ENCODE measurements around the gene HAS3. TPM values are rescaled to one million over a fixed set of nuclear protein-coding genes. Genes with fewer than 3 reads are reported as not detected.

The HAS3 gene
- total RNA-seq, 1 experiment from 2014 or later, result 2.5 TPM

- intact Hi-C loops (cut with micrococcal nuclease; ENCODE audit: unreplicated experiment), result no loop called here
- CTCF ChIA-PET, result interaction anchor here (0.6 kb wide), 1 partner anchor 267 kb away, joined by 12 read pairs; no protein-coding TSS in a partner anchor
- no peak for TF ChIP-seq CTCF (conservative IDR thresholded peaks at IDR 0.05)
- no peak for TF ChIP-seq EZH2 (IDR thresholded peaks at IDR 0.05; ENCODE audit: low read depth)
These were observed 10.9 kb downstream of the HAS3 start for GRCh38 chr16:69116256-69116875.

GRCh38 chr16:69116906-69117305 is 11.5 kb downstream of the HAS3 start:
- CTCF ChIA-PET, result no interaction called here
- no peak for DNase-seq
- Histone ChIP-seq H2AFZ (no peak overlapping the region), H3K9me2 (ENCODE audit: insufficient read depth) (no peaks in the 10 kb centered on the region), H3K4me3 (no peak overlapping the region), H3K36me3 (ENCODE audit: low read depth) (peaks cover under 1% of the 10 kb centered on the region; the same call in 1 of the 2 replicates), H3K9me3 (ENCODE audit: insufficient read depth, low read depth) (no peaks in the 10 kb centered on the region), H3K4me1 (replicated peaks; ENCODE audit: insufficient read depth) (no peaks in the 10 kb centered on the region), H3K4me2 (no peak overlapping the region), H4K20me1 (ENCODE audit: insufficient read depth) (no peaks in the 10 kb centered on the region), H3K79me2 (ENCODE audit: low read depth) (no peaks in the 10 kb centered on the region), H3K27ac (no peak overlapping the region), H3F3A (ENCODE audit: insufficient read depth, low read depth) (peaks cover 33% of the 10 kb centered on the region; the same call in 1 of the 2 replicates), H3K27me3 (ENCODE audit: insufficient read depth, low read depth) (no peaks in the 10 kb centered on the region)
- no TSS peak for BruUV-seq (replicated peaks)
- POLR2A ChIA-PET (ENCODE audit: unreplicated experiment), result no interaction called here
- no peak for TF ChIP-seq CTCF (conservative IDR thresholded peaks at IDR 0.05)
- no peak for TF ChIP-seq EZH2 (IDR thresholded peaks at IDR 0.05; ENCODE audit: low read depth)
- intact Hi-C loops (cut with micrococcal nuclease; ENCODE audit: unreplicated experiment), result no loop called here

More at GRCh38 chr16:69116256-69116875, 10.9 kb downstream of the HAS3 start:
- Histone ChIP-seq H3K4me1 (replicated peaks; ENCODE audit: insufficient read depth) (no peaks in the 10 kb centered on the region), H3K9me2 (ENCODE audit: insufficient read depth) (no peaks in the 10 kb centered on the region), H2AFZ (no peak overlapping the region), H3K4me3 (no peak overlapping the region), H4K20me1 (ENCODE audit: insufficient read depth) (no peaks in the 10 kb centered on the region), H3K79me2 (ENCODE audit: low read depth) (no peaks in the 10 kb centered on the region), H3K36me3 (ENCODE audit: low read depth) (no peaks in the 10 kb centered on the region), H3K4me2 (no peak overlapping the region), H3K9me3 (ENCODE audit: insufficient read depth, low read depth) (no peaks in the 10 kb centered on the region), H3F3A (ENCODE audit: insufficient read depth, low read depth) (peaks cover 33% of the 10 kb centered on the region; the same call in 1 of the 2 replicates), H3K27me3 (ENCODE audit: insufficient read depth, low read depth) (no peaks in the 10 kb centered on the region), H3K27ac (no peak overlapping the region)
- POLR2A ChIA-PET (ENCODE audit: unreplicated experiment), result interaction anchor here (0.6 kb wide), 1 partner anchor 95 kb away, joined by 9 read pairs; no protein-coding TSS in a partner anchor
- no TSS peak for BruUV-seq (replicated peaks)
- DNase-seq, result no peak

GRCh38 chr16:69118468-69118867 is 13.0 kb downstream of the HAS3 start:
- intact Hi-C loops (cut with micrococcal nuclease; ENCODE audit: unreplicated experiment), result no loop called here
- ChIA-PET CTCF (no interaction called here), POLR2A (ENCODE audit: unreplicated experiment) (interaction anchor here (0.8 kb wide), 1 partner anchor 227 kb away, joined by 15 read pairs; no protein-coding TSS in a partner anchor)
- Histone ChIP-seq H3K79me2 (ENCODE audit: low read depth) (peaks cover 8% of the 10 kb centered on the region; the same call in 1 of the 2 replicates), H3F3A (ENCODE audit: insufficient read depth, low read depth) (peaks cover 30% of the 10 kb centered on the region; the same call in 1 of the 2 replicates), H3K4me1 (replicated peaks; ENCODE audit: insufficient read depth) (no peaks in the 10 kb centered on the region), H3K9me3 (ENCODE audit: insufficient read depth, low read depth) (no peaks in the 10 kb centered on the region), H2AFZ (no peak overlapping the region), H4K20me1 (ENCODE audit: insufficient read depth) (0 out of 2 replicates have a peak, but pooled peaks cover under 1% of the 10 kb centered on the region), H3K27me3 (ENCODE audit: insufficient read depth, low read depth) (no peaks in the 10 kb centered on the region), H3K9me2 (ENCODE audit: insufficient read depth) (no peaks in the 10 kb centered on the region), H3K4me3 (no peak overlapping the region), H3K27ac (no peak overlapping the region), H3K36me3 (ENCODE audit: low read depth) (peaks cover 3% of the 10 kb centered on the region; the same call in 1 of the 2 replicates), H3K4me2 (no peak overlapping the region)
- TF ChIP-seq EZH2 (IDR thresholded peaks at IDR 0.05; ENCODE audit: low read depth) (no peak), CTCF (conservative IDR thresholded peaks at IDR 0.05) (no peak)
- DNase-seq, result no peak
- TSS peak; percentile 22 for BruUV-seq (replicated peaks)
